ENCODE results near the gene MSH2. TPM values are rescaled to one million over a fixed set of nuclear protein-coding genes. Genes with fewer than 3 reads are reported as not detected.
"Not testable (repeated sequence)": the region's sequence is repeated elsewhere in the genome, so short reads cannot be mapped to it uniquely, and the experiment has no call there.

MSH2 gene
- 52.3 and 53.8 TPM in 2 replicates for total RNA-seq (2014; rRNA removed; shearing (Covaris generic))
- polyA plus RNA-seq (2015; cell fraction: cytosol; rRNA removed), result 23.8 and 28.2 TPM in 2 replicates
- 48.1 and 56.1 TPM in 2 replicates for polyA plus RNA-seq (2015; cell fraction: nucleus; rRNA removed)

DNA sequence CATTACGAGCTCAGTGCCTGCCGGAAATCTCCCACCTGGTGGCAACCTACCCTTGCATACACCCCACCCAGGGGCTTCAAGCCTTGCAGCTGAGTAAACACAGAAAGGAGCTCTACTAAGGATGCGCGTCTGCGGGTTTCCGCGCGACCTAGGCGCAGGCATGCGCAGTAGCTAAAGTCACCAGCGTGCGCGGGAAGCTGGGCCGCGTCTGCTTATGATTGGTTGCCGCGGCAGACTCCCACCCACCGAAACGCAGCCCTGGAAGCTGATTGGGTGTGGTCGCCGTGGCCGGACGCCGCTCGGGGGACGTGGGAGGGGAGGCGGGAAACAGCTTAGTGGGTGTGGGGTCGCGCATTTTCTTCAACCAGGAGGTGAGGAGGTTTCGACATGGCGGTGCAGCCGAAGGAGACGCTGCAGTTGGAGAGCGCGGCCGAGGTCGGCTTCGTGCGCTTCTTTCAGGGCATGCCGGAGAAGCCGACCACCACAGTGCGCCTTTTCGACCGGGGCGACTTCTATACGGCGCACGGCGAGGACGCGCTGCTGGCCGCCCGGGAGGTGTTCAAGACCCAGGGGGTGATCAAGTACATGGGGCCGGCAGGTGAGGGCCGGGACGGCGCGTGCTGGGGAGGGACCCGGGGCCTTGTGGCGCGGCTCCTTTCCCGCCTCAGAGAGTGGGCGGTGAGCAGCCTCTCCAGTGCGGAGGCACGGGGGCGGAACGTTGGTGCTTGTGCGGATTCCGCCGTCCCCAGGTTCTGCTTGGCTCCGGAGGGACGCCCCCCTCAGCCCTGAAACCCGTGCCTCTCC lies at the start of gene MSH2:
Gene MSH2, plus strand, starts transcription at position 352 of the 804 bp plus-strand sequence. Its CDS starts 36 bp downstream, at position 388.
- DNase-seq (ENCODE audit: low read depth), result peak; percentile 93

DNA sequence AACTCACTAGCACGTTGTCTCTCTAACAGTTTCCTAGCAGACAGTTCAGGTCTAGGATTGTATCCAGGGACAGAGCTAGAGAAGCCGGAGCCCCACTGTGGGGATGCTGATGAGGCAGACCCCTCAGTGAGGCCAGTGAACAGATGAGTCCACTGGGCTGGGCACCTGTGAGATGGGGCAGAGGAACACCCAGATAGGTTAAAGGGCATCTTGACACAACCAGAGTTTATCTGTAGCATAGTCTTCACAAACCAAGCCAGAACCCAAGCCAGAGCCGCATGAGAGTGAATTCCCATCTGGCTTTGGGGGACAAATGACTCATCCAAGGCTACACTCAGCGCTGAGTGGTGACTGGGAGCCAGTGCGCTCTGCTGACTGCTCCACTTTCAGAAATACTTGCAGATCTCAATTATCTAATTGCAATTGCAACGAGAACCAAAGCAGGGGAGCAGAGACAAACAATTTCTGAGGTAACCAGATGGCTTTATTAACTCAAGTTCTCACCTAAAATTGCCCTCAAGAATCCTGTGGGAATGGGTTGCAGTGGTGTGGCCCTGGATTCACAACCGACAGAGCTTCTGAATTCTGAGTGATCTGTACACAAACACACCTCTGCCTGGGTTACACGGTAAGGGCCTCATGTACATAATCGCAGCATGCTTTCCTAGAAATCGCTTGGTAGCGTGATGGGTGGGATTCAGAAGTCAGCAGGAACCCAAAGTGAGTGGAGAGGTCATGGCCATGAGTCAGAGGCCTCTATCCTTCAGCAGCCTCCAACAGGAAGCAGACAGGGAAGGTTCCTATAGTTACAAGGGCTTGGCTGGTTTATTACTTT lies 48.7 kb upstream of the MSH2 start:
- peak; percentile 88 for DNase-seq (ENCODE audit: low read depth)

DNA sequence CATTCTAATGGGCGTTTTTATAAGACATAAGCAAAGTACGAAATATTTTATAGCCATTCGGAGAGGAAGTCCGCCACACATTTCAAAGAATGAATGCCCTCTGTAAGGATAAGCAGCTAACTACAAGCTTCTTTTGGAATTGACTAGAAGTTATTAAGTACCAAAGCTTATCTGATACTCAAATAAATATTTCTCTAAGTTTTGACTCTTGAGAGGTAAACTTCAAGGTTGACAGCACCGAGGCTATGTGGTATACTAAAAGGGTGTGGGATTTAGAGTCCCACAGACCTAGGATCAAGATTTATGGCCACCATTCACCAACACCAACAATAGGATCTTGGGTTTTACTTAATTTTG lies 48.1 kb upstream of the MSH2 start:
- no peak for DNase-seq (ENCODE audit: low read depth)

GRCh38 chr2:47357483-47357882 lies 45.5 kb upstream of the MSH2 start:
- peak; percentile 74 for DNase-seq (ENCODE audit: low read depth)

GRCh38 chr2:47359375-47359868 lies 43.5 kb upstream of the MSH2 start:
- DNase-seq (ENCODE audit: low read depth), result no peak

GRCh38 chr2:47360283-47360682 lies 42.7 kb upstream of the MSH2 start:
- DNase-seq (ENCODE audit: low read depth), result no peak

GRCh38 chr2:47360927-47361326 lies 42.0 kb upstream of the MSH2 start:
- DNase-seq (ENCODE audit: low read depth), result peak; percentile 95

- DNase-seq (ENCODE audit: low read depth), result not testable (repeated sequence)
These were observed 41.3 kb upstream of the MSH2 start for GRCh38 chr2:47361505-47362229.

DNA sequence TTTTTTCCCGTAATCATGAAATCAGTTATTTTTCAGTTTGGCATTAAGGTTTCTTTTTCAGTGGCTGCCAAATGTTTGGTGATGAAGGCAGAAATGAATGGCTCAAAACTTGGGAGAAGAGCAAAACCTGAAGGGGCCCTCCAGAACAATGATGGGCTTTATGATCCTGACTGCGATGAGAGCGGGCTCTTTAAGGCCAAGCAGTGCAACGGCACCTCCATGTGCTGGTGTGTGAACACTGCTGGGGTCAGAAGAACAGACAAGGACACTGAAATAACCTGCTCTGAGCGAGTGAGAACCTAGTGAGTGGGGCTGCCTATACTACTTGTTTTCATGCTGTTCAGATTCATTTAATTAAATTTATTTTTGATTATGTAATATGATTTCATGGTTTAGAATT lies 29.2 kb upstream of the MSH2 start:
- DNase-seq (ENCODE audit: low read depth), result no peak

DNA sequence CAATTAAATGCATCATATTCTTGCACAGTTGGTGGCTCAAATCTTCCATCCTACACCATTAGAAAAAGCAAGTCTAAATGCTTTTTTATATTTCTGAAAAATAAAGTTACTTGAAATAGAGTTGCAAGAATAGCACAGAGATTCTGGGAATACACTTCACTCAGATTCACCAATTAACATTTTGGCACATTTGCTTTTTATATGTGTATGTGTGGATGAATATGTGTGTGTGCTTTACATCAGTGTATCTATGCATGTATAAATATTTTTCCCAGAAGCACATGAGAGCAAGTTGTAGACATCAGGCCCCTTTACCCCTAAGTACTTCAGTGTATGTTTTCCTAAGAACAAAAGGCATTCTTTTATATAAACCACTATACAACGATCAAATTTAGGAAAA lies 27.6 kb upstream of the MSH2 start:
- DNase-seq (ENCODE audit: low read depth), result no peak

DNA sequence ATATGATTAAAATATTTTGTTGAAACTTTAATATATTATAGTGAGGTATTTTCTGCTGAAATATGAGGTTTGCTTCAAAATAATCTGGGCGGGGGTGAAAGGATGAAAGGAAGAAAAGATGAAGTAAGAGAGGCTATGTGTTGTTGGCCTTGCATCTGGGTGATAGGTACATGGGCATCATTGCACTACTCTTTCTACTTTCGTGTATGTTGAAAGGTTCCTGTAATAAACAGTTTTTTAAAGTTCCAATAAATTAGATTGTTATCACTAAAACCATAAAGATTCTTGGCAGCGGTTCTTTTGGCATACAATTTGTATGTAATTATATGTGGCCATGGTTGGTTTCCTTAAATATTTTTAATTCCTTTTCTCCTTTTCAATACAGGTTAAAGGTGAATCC lies 23.6 kb upstream of the MSH2 start:
- DNase-seq (ENCODE audit: low read depth), result no peak

GRCh38 chr2:47381408-47381807 lies 21.5 kb upstream of the MSH2 start:
- DNase-seq (ENCODE audit: low read depth), result no peak

- DNase-seq (ENCODE audit: low read depth), result no peak
These were observed 16.4 kb upstream of the MSH2 start for GRCh38 chr2:47386551-47386950.

DNA sequence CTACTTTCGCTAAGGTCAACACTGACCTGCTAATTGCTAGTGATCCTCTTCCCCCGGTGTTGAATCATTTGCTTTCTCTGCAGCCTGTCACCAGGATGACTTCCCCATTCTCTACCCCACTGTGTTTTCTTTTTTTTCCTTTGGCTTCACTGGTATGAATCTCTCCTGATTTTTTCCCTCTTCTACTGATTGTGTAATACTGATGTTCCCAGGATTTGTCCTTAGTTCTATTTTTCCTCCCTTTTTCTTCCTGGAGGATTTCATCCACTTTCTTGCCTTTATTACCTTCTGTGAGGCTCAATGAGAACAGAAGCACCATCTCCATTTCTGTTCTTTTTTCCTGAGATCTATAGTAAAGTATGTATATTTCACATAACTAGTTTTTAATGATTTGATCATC lies 14.1 kb upstream of the MSH2 start:
- no peak for DNase-seq (ENCODE audit: low read depth)

GRCh38 chr2:47389692-47390091 lies 13.3 kb upstream of the MSH2 start:
- no peak for DNase-seq (ENCODE audit: low read depth)

DNA sequence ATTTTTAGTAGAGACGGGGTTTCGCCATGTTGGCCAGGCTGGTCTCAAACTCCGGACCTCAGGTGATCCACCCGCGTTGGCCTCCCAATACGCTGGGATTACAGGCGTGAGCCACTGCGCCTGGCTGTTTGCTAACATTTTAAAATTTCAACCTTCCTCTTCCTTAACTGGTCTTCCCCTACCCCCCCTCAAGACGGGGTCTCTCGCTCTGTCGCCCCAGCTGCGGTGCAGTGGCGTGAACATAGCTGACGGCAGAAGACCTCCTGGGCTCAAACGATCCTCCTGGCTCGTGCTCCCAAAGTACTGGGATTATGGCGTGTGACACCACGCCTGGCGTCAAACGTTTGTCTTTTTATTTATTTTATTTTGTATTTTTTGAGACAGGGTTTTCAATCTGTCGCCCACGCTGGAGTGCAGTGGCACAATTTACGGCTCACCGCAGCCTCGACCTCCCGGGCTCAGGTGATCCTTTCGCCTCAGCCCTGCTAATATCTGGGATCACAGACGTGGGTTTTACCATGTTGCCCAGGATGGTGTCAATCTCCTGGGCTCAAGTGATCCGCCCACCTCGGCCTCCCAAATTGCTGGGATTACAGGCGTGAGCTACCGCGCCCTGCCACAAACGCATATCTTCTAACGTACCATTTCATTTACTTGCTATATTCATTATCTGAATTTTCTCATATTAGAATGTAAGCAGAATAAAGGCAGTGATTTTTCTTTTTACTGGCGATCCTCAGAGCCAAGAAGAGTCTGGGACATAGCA lies 984 bp upstream of the MSH2 start:
- DNase-seq (ENCODE audit: low read depth), result no peak

GRCh38 chr2:47402555-47402804 lies 476 bp upstream of the MSH2 start:
- DNase-seq (ENCODE audit: low read depth), result no peak

GRCh38 chr2:47403609-47404193 lies 745 bp downstream of the MSH2 start:
- no peak for DNase-seq (ENCODE audit: low read depth)

GRCh38 chr2:47404356-47404755 lies 1.4 kb downstream of the MSH2 start:
- DNase-seq (ENCODE audit: low read depth), result no peak

DNA sequence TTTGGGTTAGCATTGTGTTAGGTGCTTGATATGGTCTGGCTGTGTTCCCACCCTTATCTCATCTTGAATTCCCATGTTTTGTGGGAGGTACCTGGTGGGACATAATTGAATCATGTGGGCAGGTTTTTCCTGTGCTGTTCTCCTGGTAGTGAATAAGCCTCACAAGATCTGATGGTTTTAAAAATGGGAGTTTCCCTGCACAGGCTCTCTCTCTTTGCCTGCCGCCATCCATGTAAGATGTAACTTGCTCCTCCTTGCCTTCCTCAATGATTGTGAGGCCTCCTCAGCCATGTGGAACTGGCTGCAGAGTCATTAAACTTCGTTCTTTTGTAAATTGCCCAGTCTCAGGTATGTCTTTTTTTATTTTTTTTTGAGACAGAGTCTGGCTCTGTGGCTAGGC lies 2.8 kb downstream of the MSH2 start:
- no peak for DNase-seq (ENCODE audit: low read depth)
